SK-MEL-5 (cell line): ENCODE results near the gene TEAD1. TPM values are rescaled to one million over a fixed set of nuclear protein-coding genes. Genes with fewer than 3 reads are reported as not detected.

Experiments
- DNase-seq: peaks from one replicate; pipeline ENCODE4 v3.0.0-alpha.2; 2016; ENCODE audit warnings: low read depth, low spot score
- in situ Hi-C: cut with HindIII; loops from 2 replicates; pipeline ENCODE4 v1.10.0; 2016; ENCODE audit warnings: low sequenced_read_pairs, high pct_unique_total_duplicates, low pct_unique_long_range_greater_than_20kb
- total RNA-seq: library from RNA; depleted of rRNA; stranded (reverse); fragments of >200 nt; shearing (Covaris generic); gene quantifications from 2 replicates; pipeline ENCODE4 v1.2.3, GENCODE V29; 2014

The TEAD1 gene
- total RNA-seq, 1 experiment from 2014 or later = 55.0 TPM

- in situ Hi-C loops = no loop called here
- DNase-seq = peak; percentile 62
Observed at GRCh38 chr11:12802418-12803085, 128.3 kb downstream of the TEAD1 start.

DNA sequence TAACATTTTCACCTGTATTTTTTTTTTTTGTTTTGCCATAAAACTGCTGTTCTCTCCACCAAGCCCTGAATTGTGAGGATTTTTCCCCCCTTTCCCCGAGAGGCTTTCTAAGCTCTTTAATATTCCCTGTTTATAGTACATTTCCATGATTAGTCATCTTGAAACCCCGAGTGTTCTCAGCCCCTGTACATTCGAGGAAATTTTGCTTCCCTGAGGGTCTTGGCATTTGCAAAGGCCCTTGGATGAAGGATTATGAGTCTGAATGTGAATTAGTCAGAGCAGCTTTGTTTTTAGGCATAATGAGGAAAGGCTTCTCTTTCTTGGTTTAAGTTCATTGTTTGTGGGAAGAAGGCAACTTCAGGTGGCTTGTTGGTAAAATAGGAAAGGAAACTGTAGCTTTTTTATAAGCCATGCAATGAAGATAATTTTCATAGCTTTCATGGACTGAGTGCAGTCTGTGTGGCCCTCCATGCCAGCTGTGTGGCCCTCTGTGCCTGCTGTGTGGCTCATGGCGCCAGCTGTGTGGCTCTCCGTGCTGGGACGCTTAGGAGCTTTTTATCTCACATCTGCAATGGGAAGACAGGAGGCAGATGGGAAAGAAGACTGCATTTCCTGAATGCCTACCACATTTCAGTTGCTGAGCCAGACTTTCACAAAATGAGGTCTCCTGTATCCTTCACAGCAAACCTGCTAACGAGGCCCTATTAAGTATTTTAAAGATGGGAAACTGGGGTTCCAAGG lies 129.0 kb downstream of the TEAD1 start:
- DNase-seq = peak; percentile 27
- in situ Hi-C loops = no loop called here

- in situ Hi-C loops = no loop called here
- DNase-seq = no peak
Observed at GRCh38 chr11:12806113-12806512, 131.9 kb downstream of the TEAD1 start.

- in situ Hi-C loops = no loop called here
Observed at GRCh38 chr11:12807621-12808020, 133.4 kb downstream of the TEAD1 start.

DNA sequence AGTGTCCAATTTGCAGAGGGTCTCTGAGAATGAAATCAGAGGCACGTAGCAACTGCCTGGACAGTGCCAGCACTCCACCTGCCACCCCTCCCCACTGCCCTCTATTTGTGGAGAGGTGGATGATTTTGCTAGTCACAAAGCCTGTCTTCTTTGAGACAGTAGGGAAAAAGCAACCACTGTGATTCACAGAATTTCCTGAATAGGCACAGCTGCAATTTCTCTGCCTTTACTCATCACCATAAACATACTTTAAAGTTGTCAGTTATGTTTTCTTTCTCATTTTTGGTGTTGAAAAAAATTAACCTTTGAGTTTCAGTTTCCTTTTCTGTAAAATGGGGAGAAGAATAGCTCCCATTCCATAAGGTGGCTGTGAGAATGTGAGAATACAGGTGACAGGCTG lies 134.3 kb downstream of the TEAD1 start:
- in situ Hi-C loops = no loop called here
- no peak for DNase-seq

More at GRCh38 chr11:12807621-12808020, 133.4 kb downstream of the TEAD1 start:
- no peak for DNase-seq

- in situ Hi-C loops = no loop called here
- no peak for DNase-seq
Observed at GRCh38 chr11:12809364-12809763, 135.1 kb downstream of the TEAD1 start.

DNA sequence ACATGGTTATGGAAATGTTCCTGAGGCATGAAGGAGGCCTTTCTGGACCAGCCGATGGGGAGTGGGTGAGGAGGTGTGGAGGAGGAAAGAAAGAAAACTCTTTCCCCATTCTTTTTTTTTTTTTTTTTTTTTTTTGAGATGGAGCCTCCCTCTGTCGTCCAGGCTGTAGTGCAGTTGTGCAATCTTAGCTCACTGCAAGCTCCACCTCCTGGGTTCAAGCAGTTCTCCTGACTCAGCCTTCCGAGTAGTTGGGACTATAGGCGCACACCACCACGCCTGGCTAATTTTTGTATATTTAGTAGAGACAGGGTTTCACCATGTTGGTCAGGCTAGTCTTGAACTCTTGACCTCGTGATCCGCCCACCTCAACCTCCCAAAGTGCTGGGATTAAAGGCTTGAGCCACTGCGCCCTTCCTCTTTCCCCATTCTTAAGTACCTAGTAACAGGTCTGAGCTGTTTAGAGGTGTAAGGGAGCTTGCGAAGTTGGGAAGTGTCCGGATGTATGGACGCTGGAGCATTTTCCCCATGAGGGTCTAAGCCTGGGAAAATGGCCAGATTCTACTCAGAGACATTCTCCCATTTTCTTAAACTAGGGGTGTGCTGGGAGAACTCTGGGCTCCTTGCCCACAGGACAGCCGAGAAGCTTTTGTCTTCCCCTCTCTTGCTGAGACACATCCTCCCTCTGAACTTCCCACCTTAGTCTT lies 135.8 kb downstream of the TEAD1 start:
- DNase-seq = no peak
- in situ Hi-C loops = no loop called here

- in situ Hi-C loops = no loop called here
- DNase-seq = no peak
Observed at GRCh38 chr11:12810568-12810894, 136.3 kb downstream of the TEAD1 start.

GRCh38 chr11:12811861-12812260 lies 137.6 kb downstream of the TEAD1 start:
- no peak for DNase-seq
- in situ Hi-C loops = no loop called here

- DNase-seq = no peak
Observed at GRCh38 chr11:12812849-12813248, 138.6 kb downstream of the TEAD1 start.

GRCh38 chr11:12813371-12814225 lies 139.4 kb downstream of the TEAD1 start:
- in situ Hi-C loops = no loop called here
- peak; percentile 45 for DNase-seq

More at GRCh38 chr11:12812849-12813248, 138.6 kb downstream of the TEAD1 start:
- in situ Hi-C loops = no loop called here

GRCh38 chr11:12815129-12815480 lies 140.9 kb downstream of the TEAD1 start:
- in situ Hi-C loops = no loop called here
- DNase-seq = no peak

- in situ Hi-C loops = no loop called here
- no peak for DNase-seq
Observed at GRCh38 chr11:12815931-12816494, 141.8 kb downstream of the TEAD1 start.

DNA sequence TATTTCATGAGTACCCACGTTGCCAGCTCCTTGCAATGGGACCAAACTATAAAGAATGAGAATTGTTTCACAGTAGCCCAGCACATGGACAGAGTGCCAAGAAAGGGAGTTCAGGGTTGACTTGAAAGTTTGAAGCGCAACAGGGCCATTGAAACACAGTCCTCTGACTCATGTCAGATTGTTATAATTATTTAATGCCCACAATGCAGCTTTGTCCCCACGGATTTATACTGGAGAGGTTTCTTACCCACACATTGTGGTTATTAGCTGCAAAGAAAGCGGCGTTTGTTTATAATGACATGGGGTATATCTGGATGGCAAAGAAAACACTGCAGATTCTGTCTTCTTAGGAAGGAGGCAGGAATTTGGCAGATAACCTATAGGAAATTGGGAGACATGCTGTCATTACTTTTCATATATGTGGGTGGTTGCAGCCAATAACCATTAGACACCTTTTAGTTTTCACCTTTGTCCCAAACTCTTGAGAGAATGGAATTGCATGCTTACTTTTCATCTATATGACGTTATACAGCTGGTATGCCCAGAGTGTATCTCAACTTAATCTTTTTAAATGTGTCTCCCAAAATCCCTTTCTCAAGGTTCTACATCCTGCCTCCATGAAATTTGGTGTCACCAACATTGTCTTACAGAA lies 143.6 kb downstream of the TEAD1 start:
- in situ Hi-C loops = no loop called here
- peak; percentile 98 for DNase-seq

- no peak for DNase-seq
- in situ Hi-C loops = no loop called here
Observed at GRCh38 chr11:12818333-12819015, 144.3 kb downstream of the TEAD1 start.

DNA sequence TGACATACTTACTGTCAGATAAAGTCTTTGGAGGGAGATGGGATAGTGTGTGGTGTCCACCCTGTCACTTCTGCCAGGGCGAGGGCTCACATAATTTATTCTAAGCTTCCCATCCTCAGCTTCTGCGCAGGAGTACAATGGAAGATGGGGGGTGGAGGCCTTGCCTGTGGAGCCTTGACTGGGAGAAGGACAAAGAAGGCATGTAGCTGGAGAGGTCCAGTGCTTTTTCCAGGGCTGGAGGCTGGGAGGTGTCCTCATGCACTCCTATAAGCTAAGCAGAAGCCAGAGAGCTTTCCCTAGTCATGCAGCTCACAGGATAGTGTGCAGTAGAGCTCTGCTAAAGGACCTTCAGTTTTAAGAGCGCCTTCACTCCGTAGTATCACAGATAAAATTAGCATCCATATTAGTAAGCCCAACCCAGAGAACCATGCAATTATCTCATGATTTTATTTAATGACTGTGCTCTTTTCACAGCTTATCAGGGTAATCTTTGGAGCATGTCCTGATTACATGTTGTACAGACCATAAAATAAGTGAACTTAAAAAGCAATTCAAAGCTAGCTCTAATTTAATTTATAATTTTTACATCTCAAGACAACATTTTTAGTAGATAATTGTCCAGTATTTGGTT lies 148.3 kb downstream of the TEAD1 start:
- in situ Hi-C loops = no loop called here
- DNase-seq = no peak
